Umbilical cord (tissue), 2 donors: ENCODE results near the gene CARM1. TPM values are rescaled to one million over a fixed set of nuclear protein-coding genes. Genes with fewer than 3 reads are reported as not detected.
A peak's percentile ranks its signal among the peaks of the same experiment; 100 is the strongest.
"Not testable (repeated sequence)": the region's sequence is repeated elsewhere in the genome, so short reads cannot be mapped to it uniquely, and the experiment has no call there.

Source experiments
- DNase-seq: peaks from one replicate; pipeline ENCODE4 v3.0.0-alpha.2; 2015; ENCODE audit warnings: low spot score
- total RNA-seq: library from RNA; depleted of rRNA; stranded (reverse); fragments of >200 nt; gene quantifications from one replicate; pipeline ENCODE4 v1.2.3, GENCODE V29; 2014; ENCODE audit warnings: low replicate concordance; ENCODE audit not compliant: insufficient read depth

Gene CARM1
- total RNA-seq, 1 donor from 2014 or later: 17.8 TPM

GRCh38 chr19:10928563-10929401 is 57.4 kb downstream of the CARM1 start, which contains the start of the genes TIMM29 and YIPF2:
TIMM29 (plus strand) TSS chr19:10928811; CDS start chr19:10928823, 12 bp downstream.
YIPF2 (minus strand) TSS chr19:10928639; CDS start chr19:10928410, 229 bp downstream.
- DNase-seq: peak; percentile 100

GRCh38 chr19:10929402-10929794 is 58.0 kb downstream of the CARM1 start:
- DNase-seq: no peak

DNA sequence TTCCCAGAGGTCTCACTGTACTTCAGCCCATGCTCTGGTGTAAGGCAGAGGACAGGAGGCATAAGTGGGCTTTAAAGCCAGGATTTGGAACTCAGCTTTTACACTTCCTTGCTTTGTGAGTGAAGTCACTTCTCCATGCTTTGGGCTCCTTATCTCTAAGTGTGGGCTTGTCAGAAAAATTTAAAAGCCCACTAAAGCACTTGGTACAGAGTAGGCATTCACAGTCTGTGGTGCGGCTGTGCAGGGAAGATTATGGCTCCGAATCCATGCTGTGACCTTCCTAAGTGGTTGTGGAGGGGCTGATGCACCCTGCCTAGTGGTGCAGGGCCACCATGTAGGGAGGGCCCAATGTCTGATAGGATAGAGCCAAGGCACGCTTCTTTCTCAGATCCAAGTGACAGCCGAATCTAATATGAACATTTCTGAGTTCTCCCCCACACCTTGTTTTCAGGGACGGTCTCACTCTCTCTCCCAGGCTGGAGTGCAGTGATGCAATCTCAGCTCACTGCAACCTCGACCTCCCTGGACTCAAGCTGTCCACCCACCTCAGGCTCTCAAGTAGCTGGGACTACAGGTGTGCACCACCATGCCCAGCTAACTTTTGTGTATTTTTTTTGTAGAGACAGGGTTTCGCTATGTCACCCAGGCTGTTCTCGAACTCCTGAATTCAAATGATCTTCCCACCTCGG is 64.2 kb downstream of the CARM1 start:
- no peak for DNase-seq

GRCh38 chr19:10936661-10937084 is 65.3 kb downstream of the CARM1 start:
- DNase-seq: peak; percentile 84

DNA sequence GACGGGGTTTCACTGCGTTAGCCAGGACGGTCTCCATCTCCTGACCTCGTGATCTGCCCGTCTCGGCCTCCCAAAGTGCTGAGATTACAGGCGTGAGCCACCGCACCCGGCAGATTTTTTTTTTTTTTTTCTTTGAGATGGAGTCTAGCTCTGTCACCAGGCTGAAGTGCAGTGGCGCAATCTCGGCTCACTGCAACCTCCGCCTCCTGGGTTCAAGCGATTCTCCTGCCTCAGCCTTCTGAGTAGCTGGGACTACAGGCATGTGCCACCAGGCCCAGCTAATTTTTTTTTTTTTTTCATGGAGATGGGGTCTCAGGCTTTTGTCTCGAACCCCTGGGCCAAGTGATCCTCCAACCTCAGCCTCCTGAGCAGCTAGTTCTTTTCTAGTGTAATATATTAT is 70.3 kb downstream of the CARM1 start:
- DNase-seq: not testable (repeated sequence)

- DNase-seq: not testable (repeated sequence)
Observed at GRCh38 chr19:10943412-10943811, 72.1 kb downstream of the CARM1 start.

DNA sequence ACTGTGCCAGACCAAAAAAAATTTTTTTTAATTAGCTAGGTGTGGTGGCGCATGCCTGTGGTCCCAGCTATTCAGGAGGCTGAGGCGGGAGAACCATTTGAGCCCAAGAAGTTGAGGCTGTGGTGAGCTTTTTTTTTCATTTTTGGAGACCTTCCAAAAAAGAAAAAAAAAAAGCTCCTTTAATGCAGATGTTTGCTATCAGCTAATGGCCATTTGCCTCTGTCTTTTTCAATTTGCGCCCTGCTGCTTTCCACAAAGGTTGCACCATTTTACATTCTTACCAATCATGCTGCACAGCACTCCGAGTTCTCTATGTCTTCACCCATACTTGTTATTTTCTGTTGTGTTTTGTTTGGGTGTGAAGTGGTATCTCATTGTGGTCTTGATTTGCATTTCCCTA is 73.9 kb downstream of the CARM1 start:
- no peak for DNase-seq

DNA sequence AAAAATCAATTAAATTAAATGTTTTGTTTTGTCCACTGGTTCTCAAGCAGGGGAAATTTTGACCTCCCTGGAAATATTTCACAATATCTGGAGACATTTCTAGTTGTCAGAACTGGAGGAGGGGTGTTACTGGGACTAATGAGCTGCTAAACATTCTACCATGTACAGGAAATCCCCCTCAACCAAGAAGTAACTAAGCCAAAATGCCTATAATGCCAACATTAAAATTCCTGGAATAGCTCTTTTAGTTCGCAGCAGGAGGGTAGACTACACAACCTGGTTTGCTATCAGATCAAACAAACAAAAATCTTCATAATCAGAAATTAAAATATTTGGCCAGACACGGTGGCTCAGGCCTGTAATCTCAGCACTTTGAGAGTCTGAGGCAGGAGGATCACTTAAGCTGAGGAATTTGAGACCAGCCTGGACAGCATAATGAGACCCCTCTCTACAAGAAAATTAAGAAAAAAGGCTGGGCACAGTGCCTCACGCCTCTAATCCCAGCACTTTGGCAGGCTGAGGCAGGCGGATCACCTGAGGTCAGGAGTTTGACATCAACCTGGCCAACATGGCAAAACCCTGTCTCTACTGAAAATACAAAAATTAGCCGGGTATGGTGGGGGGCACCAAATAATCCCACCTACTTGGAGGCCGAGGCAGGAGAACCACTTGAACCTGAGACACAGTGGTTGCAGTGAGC is 75.8 kb downstream of the CARM1 start:
- no peak for DNase-seq

DNA sequence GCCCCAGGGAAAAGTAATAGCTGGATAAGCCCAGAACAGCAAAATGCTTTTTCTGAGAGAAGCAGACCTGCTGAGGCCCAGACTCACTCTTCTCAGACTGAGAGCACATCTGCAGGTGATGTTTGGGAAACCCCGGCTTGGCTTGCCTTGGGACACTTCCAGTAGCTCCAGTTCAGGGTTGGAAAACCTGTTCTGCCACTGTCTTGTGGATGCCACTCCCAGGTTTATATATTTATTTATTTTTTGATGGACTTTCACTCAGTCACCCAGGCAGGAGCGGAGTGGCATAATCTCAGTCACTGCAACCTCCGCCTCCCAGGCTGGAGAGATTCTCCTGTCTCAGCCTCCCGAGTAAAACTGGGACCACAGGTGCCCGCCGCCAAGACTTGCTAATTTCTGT is 81.5 kb downstream of the CARM1 start:
- no peak for DNase-seq

DNA sequence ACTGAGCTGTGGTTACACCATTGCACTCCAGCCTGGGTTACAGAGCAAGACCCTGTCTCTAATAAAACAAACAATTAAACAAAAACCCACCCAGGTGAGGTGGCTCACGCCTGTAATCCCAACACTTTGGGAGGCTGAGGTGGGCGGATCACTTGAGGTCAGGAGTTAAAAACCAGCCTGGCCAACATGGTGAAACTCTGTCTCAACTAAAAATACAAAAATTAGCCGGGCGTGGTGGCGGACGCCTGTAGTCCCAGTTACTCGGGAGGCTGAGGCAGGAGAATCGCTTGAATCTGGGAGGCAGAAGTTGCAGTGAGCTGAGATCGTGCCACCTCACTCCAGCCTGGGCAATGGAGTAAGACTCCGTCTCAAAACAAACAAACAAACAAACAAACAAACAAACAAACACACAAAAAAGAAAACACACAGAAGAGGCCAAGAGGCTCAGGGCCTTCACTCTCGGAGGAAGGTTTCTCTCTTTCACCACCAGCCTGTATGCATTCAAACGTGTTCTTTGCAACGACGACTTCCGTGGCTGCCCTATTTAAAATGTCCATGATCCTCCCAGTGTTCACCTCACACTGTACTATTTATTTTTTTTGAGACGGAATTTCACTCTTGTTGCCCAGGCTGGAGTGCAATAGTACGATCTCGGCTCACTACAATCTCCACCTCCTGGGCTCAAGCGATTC is 88.1 kb downstream of the CARM1 start:
- not testable (repeated sequence) for DNase-seq

GRCh38 chr19:10960314-10961072 is 89.1 kb downstream of the CARM1 start, which contains the start of gene SMARCA4:
SMARCA4 (plus strand) TSS chr19:10961030; CDS start chr19:10984152, 23,122 bp downstream.
- DNase-seq: peak; percentile 98

- DNase-seq: peak; percentile 33
Observed at GRCh38 chr19:10961073-10961860, 89.9 kb downstream of the CARM1 start.

DNA sequence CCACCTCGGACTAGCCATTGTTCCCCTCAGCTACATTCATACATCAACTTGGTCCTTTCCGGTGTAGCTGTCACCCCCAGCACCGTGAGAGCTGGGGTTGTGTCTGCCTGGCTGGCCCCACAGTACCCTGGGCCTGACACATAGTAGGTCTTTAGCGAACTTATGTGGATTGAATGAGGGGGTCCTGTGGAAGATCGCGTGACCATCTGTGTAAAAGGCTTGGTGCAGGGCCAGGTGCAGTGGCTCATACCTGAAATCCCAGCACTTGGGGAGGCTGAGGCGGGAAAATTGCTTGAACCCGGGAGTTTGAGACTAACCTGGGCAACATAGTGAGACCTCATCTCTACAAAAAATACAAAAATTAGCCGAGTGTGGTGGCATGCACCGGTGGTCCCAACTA is 91.5 kb downstream of the CARM1 start:
- no peak for DNase-seq

GRCh38 chr19:10963865-10964264 is 92.5 kb downstream of the CARM1 start:
- no peak for DNase-seq

GRCh38 chr19:10964903-10965302 is 93.5 kb downstream of the CARM1 start:
- DNase-seq: no peak

DNA sequence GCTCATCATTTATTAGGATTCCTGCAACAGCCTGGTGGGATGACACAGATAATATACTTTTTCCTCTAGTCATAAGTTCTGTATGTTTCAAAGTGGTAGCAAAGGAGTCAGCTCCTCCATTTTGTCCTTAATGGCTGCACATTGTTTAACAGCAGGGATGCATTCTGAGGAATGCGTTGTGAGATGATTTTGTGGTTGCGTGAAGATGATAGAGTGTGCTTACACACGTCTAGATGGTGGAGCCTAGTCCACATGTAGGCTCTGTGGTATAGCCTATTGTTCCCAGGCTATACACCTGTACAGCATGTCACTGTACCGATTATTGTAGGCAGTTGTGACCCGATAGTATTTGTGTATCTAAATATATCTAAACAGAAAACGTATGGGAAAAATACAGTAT is 94.0 kb downstream of the CARM1 start:
- no peak for DNase-seq

DNA sequence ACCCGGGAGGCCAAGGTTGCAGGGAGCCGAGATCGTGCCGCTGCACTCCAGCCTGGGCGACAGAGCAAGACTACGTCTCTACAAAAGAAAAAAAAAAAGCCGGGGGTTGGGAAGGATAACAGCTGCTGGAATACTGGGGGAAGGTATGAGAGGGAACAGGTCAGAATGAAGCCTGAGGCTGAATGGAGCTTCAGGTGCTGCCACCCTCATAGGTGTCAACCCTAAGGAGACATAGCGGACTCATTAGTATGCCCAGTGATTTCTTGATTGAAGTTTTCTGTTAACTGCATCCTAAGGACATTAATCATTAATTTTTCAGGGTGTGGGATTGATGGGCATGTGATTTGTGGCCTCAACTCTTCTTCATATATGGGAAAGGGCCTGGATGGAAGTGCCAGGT is 95.5 kb downstream of the CARM1 start:
- DNase-seq: no peak

DNA sequence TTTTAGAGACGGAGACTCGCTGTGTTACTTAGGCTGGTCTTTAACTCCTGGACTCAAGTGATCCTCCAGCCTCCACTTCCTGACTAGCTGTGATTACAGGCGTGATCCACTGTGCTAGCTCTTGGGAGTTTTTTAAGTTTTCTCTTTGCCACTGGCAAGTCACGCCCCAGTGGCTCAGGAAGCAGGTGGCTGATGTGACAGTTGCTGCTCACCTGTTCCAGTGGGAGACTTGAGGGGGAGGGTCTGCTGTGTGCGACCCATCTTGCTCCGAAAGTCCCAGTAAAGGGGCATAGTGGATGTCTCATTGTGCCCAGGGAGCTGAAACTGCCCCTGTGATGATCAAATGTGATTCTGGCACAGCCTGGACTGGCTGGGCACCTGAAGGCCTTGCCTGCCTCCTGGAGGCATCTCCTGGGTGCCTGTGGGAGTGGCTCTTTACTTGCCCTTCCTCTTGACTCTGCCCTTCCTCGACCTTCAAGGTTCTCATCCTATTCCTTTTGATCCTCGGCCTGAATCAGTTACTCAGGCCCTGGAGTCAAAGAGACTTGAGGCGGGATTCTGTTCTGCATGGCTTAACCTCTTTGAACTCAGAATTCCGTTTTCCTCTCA is 97.3 kb downstream of the CARM1 start:
- DNase-seq: no peak

- DNase-seq: no peak
Observed at GRCh38 chr19:10971107-10971726, 99.9 kb downstream of the CARM1 start.
